Keratinocyte (primary cell): ENCODE results near the gene TRAF3. TPM values are rescaled to one million over a fixed set of nuclear protein-coding genes. Genes with fewer than 3 reads are reported as not detected.

Experiments
- DNase-seq: peaks from one replicate; pipeline ENCODE4 v3.0.0-alpha.2; 2011; ENCODE audit warnings: low read depth, missing footprints, low spot score
- FAIRE-seq: peaks from 2 replicates; lab custom pipeline; 2011; peaks lifted over from hg19 to GRCh38; lab: Jason Lieb, UNC
- H2AFZ ChIP-seq: 2 replicates; pipeline ENCODE4 v1.6.0; 2012; ENCODE audit warnings: low read length, control low read depth, inconsistent platforms; ENCODE audit not compliant: control insufficient read depth
- H3K27ac ChIP-seq: 2 replicates; pipeline ENCODE4 v1.5.1; 2011; ENCODE audit warnings: low read length; ENCODE audit not compliant: control insufficient read depth, insufficient read depth
- H3K27me3 ChIP-seq: 3 replicates; pipeline ENCODE4 v1.6.0; 2011; ENCODE audit warnings: low read length; ENCODE audit not compliant: control insufficient read depth, insufficient read depth; ENCODE audit errors: extremely low read depth
- H3K36me3 ChIP-seq, 2 experiments: 2 replicates in 1 of 2; 3 replicates in 1 of 2; pipeline ENCODE4 v1.5.1; 2011; ENCODE audit warnings: low read length in 2 of 2, mild to moderate bottlenecking in 1 of 2; ENCODE audit not compliant: control insufficient read depth in 2 of 2, insufficient read depth in 2 of 2; ENCODE audit errors: extremely low read depth in 1 of 2
- H3K4me1 ChIP-seq: 3 replicates; pipeline ENCODE4 v1.5.1; 2011; ENCODE audit warnings: low read length; ENCODE audit not compliant: control insufficient read depth, insufficient read depth; ENCODE audit errors: extremely low read depth
- H3K4me2 ChIP-seq: 3 replicates; pipeline ENCODE4 v1.6.0; 2011; ENCODE audit warnings: low read depth, low read length; ENCODE audit not compliant: control insufficient read depth, insufficient read depth; ENCODE audit errors: extremely low read depth
- H3K4me3 ChIP-seq, 3 experiments: fragments of 200-600 bp in 1 of 3; sonication (generic) in 1 of 3; 2 replicates in 2 of 3; 3 replicates in 1 of 3; pipeline ENCODE4 v1.5.1; 2011 to 2016; ENCODE audit warnings: low read length in 3 of 3, mild to moderate bottlenecking in 3 of 3, control low read depth in 2 of 3, inconsistent platforms in 1 of 3, low read depth in 1 of 3, mixed read lengths in 1 of 3, mixed run types in 1 of 3, moderate library complexity in 1 of 3; ENCODE audit not compliant: control insufficient read depth in 2 of 3, insufficient read depth in 2 of 3; ENCODE audit errors: extremely low read depth in 1 of 3
- H3K79me2 ChIP-seq: 2 replicates; pipeline ENCODE4 v1.6.0; 2012; ENCODE audit warnings: low read length; ENCODE audit not compliant: control insufficient read depth, insufficient read depth
- H3K9ac ChIP-seq: 3 replicates; pipeline ENCODE4 v1.6.0; 2011; ENCODE audit warnings: low read length; ENCODE audit not compliant: control insufficient read depth, insufficient read depth; ENCODE audit errors: extremely low read depth
- H3K9me1 ChIP-seq: 3 replicates; pipeline ENCODE4 v1.6.0; 2011; ENCODE audit warnings: low read length; ENCODE audit not compliant: control insufficient read depth, insufficient read depth; ENCODE audit errors: extremely low read depth
- H3K9me3 ChIP-seq: 2 replicates; pipeline ENCODE4 v1.5.1; 2012; ENCODE audit warnings: low read depth, low read length; ENCODE audit not compliant: control insufficient read depth
- H4K20me1 ChIP-seq: 3 replicates; pipeline ENCODE4 v1.6.0; 2011; ENCODE audit warnings: low read length; ENCODE audit not compliant: control insufficient read depth, insufficient read depth; ENCODE audit errors: extremely low read depth
- CTCF ChIP-seq, 3 experiments: IDR thresholded peaks in 1 of 3; conservative IDR thresholded peaks in 1 of 3; optimal IDR thresholded peaks in 1 of 3; 2 replicates in 2 of 3; 3 replicates in 1 of 3; pipeline versions ENCODE3 to v1.5.1; 2011; ENCODE audit warnings: low read length in 3 of 3, mild to moderate bottlenecking in 3 of 3, moderate library complexity in 2 of 3, control low read depth in 1 of 3, inconsistent platforms in 1 of 3; ENCODE audit not compliant: insufficient read depth in 2 of 3; ENCODE audit errors: extremely low read depth in 1 of 3
- EZH2 ChIP-seq: IDR thresholded peaks from one replicate; pipeline ENCODE4 v1.6.1; 2012; ENCODE audit warnings: inconsistent platforms, mild to moderate bottlenecking, low read length, moderate library complexity
- dilution Hi-C: fragments of 300-500 bp; cut with MboI; formaldehyde crosslinking; loops from one replicate; pipeline ENCODE4 v1.7.0; 2020; ENCODE audit warnings: low sequenced_read_pairs; ENCODE audit not compliant: extremely low pct_ligation_motif_present
- polyA plus RNA-seq, 5 experiments: library from polyadenylated mRNA; depleted of rRNA in 3 of 5; stranded (reverse) in 3 of 5; stranded (forward) in 1 of 5; unstranded in 1 of 5; fragments of >200 nt; gene quantifications; 1 replicate in 1 of 5; 2 replicates in 3 of 5; 3 replicates in 1 of 5; pipeline versions ENCODE4 v1.2.1 to v1.2.3, GENCODE V29; 2011 to 2012; ENCODE audit warnings: missing spikeins in 2 of 5, low read depth in 1 of 5, low replicate concordance in 1 of 5

Gene TRAF3
- polyA plus RNA-seq, 1 donor (not counting 4 experiments of a cell fraction or from before 2014, with no cell fraction given): 12.5 TPM

DNA sequence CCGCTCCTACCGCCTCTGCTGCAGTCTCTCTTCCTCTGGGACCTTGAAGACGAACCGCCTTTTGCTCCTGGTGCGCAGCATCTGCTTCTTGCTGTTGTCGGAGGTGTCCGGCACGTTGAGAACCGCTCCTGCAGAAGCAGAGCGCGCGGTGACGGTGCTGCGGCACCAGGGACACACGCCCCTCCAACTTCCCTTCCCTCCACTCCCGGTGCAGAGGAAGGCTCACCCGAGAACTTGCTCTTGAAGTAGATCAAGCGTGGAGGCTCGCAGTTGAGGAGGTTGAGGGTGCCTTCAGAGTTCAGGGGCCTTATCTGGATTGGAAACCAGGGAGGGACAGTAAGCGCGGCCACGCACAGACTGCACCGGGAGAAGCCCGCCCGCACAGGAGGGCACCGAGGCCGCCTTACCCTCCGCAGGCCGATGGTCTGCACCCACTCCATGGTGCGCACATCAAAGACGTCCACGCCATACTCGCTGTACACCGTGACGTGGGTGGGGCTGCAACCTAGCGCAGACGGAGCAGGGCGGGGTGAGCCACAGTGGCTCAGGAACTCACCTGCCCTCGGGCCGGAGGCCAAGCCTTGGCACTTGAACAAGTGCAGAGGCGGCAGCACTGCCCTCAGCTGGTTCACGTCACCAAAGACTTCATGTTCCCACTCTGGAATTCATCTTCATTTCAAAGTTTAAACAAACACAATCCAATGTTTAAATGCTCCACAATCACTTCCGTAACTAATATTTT is 162.7 kb downstream of the TRAF3 start:
- no peaks in the 10 kb centered on the region for H3K27me3 ChIP-seq
- no peak for TF ChIP-seq EZH2
- no peak for TF ChIP-seq CTCF (optimal IDR thresholded peaks at IDR 0.05 in 1 of 3, IDR thresholded peaks at IDR 0.05 in 1 of 3, conservative IDR thresholded peaks at IDR 0.05 in 1 of 3; ENCODE audit: extremely low read depth in 1 of 3, insufficient read depth in 2 of 3, low read length in 3 of 3)
- no peaks in the 10 kb centered on the region for H3K79me2 ChIP-seq
- H3K36me3 ChIP-seq: peaks cover 10 to 41% of the 10 kb centered on the region in 2 experiments
- H4K20me1 ChIP-seq: no peaks in the 10 kb centered on the region
- FAIRE-seq (no peak), DNase-seq (no peak)
- H3K9me3 ChIP-seq: no peaks in the 10 kb centered on the region
- no peak overlapping the region for H2AFZ ChIP-seq
- H3K4me3 ChIP-seq: no peak overlapping the region
- H3K4me2 ChIP-seq: no peak overlapping the region
- dilution Hi-C loops: no loop called here
- H3K9ac ChIP-seq: no peak overlapping the region
- no peak overlapping the region for H3K27ac ChIP-seq
- H3K4me1 ChIP-seq: no peaks in the 10 kb centered on the region
- no peaks in the 10 kb centered on the region for H3K9me1 ChIP-seq

DNA sequence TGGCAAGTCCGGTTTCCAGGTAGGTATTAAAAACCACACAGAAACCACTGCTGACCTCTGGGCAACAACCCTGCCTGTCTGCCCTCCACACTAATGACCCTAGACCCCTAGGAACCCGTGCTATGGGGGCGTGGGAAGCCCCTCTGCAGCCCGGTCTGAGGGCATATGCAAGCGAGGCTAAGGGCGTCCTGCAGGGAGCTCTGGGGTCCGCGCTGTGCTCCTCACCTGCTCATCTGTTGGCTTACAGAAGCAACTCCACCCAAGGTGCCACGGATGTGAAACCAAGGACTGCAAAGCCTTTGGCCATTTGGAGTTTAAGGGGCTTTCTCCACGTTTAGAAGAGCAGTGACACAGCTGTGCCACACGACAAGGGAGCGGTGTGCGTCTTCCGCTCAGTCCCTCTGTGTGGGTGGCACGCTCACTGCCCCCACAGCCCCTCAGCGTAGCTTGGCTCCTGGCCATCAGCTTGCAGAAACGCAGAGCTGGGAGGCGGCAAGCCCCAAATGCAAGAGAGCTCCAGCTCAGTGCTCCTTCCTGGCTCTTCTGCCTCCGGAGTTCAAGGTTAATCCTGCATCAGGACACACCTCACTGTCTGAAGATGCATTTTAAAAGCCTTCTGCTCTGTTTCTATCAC is 163.6 kb downstream of the TRAF3 start:
- Histone ChIP-seq H3K4me3 (no peak overlapping the region), H3K79me2 (no peaks in the 10 kb centered on the region), H4K20me1 (peaks cover 3% of the 10 kb centered on the region), H3K4me2 (no peak overlapping the region), H3K9ac (no peak overlapping the region), H3K27me3 (no peaks in the 10 kb centered on the region), H3K9me3 (no peaks in the 10 kb centered on the region), H3K36me3 (peaks cover 19 to 47% of the 10 kb centered on the region in 2 experiments), H3K4me1 (no peaks in the 10 kb centered on the region), H2AFZ (no peak overlapping the region), H3K9me1 (no peaks in the 10 kb centered on the region), H3K27ac (no peak overlapping the region)
- dilution Hi-C loops: no loop called here
- no peak for DNase-seq
- TF ChIP-seq CTCF (optimal IDR thresholded peaks at IDR 0.05 in 1 of 3, IDR thresholded peaks at IDR 0.05 in 1 of 3, conservative IDR thresholded peaks at IDR 0.05 in 1 of 3; ENCODE audit: extremely low read depth in 1 of 3, insufficient read depth in 2 of 3, low read length in 3 of 3) (no peak), EZH2 (no peak)
- FAIRE-seq: no peak
